ENCODE results near the gene TP53TG5.

The TP53TG5 gene

DNA sequence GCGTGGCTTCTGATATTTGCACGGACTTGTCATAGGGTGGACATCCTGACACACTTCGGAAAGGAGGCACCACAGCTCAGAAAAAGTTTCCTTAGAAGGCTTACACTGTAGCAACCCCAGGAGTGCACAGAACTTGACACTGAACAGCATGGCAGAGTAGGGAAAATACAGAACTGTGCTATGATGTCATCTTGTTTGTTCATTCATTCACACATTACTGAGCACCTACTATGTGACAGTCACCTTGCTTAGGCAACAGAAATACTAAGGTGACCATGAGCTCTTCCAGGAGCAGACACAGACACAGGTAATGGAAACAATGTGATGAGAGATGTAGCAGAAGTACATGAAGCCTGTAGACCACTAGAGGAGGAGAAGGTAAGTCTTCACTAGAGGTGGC, 35.4 kb upstream of the TP53TG5 start:
- H3K4me1 ChIP-seq (ENCODE audit: control insufficient read depth, low read length), result peaks cover 35% of the 10 kb centered on the region
- H3K27me3 ChIP-seq (ENCODE audit: control insufficient read depth, low read length), result no peaks in the 10 kb centered on the region
- H3K9me3 ChIP-seq (ENCODE audit: control insufficient read depth, insufficient read depth, low read length), result no peaks in the 10 kb centered on the region
- H3K9me2 ChIP-seq (replicated peaks; ENCODE audit: control insufficient read depth, low read length), result no peaks in the 10 kb centered on the region
- H3K79me2 ChIP-seq (ENCODE audit: control insufficient read depth, low read length), result peaks cover 34% of the 10 kb centered on the region
- peaks cover 14% of the 10 kb centered on the region for H3K36me3 ChIP-seq (ENCODE audit: control insufficient read depth, low read length)
- no peak overlapping the region for H3K4me2 ChIP-seq (ENCODE audit: low read length)
- H3K27ac ChIP-seq (ENCODE audit: low read depth, low read length), result no peak overlapping the region
- peaks cover 2% of the 10 kb centered on the region; the same call in 1 of the 2 replicates for H3F3A ChIP-seq (ENCODE audit: control insufficient read depth, insufficient read depth)
- H4K20me1 ChIP-seq (ENCODE audit: control insufficient read depth, insufficient read depth, low read depth, low read length), result no peaks in the 10 kb centered on the region
- no peak overlapping the region for H3K4me3 ChIP-seq (ENCODE audit: low read length)
- TF ChIP-seq, protein P1, sequence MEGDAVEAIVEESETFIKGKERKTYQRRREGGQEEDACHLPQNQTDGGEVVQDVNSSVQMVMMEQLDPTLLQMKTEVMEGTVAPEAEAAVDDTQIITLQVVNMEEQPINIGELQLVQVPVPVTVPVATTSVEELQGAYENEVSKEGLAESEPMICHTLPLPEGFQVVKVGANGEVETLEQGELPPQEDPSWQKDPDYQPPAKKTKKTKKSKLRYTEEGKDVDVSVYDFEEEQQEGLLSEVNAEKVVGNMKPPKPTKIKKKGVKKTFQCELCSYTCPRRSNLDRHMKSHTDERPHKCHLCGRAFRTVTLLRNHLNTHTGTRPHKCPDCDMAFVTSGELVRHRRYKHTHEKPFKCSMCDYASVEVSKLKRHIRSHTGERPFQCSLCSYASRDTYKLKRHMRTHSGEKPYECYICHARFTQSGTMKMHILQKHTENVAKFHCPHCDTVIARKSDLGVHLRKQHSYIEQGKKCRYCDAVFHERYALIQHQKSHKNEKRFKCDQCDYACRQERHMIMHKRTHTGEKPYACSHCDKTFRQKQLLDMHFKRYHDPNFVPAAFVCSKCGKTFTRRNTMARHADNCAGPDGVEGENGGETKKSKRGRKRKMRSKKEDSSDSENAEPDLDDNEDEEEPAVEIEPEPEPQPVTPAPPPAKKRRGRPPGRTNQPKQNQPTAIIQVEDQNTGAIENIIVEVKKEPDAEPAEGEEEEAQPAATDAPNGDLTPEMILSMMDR (IDR thresholded peaks at IDR 0.05; ENCODE audit: low read depth, low read length, poor library complexity, severe bottlenecking), result no peak
- no peak for TF ChIP-seq EZH2phosphoT487 (IDR thresholded peaks at IDR 0.05; ENCODE audit: borderline replicate concordance, low read length)

DNA sequence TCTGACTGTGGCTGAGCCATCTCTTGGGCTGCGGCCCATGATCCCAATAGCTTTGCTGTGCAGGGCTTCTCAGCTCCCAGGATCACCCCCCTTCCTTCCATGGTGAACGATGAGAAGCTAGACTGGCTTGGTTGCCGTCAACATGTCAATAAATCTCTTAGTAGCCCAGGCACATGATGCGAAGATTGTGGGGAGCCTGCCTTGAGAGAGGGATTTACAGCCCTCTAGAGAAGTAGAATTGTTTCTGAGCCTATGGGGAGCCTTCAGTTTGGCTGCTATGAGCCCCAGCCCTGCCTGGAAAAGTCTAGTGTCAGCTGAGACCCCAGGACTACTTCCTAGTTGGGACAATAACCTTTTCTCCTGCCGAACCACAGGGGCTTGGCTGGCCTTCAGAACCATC, 34.5 kb upstream of the TP53TG5 start:
- TF ChIP-seq EZH2phosphoT487 (IDR thresholded peaks at IDR 0.05; ENCODE audit: borderline replicate concordance, low read length), result no peak
- TF ChIP-seq, protein P1 (IDR thresholded peaks at IDR 0.05; ENCODE audit: low read depth, low read length, poor library complexity, severe bottlenecking), result no peak
- Histone ChIP-seq H3K9me3 (ENCODE audit: control insufficient read depth, insufficient read depth, low read length) (no peaks in the 10 kb centered on the region), H3K27ac (ENCODE audit: low read depth, low read length) (no peak overlapping the region), H3K36me3 (ENCODE audit: control insufficient read depth, low read length) (peaks cover 6% of the 10 kb centered on the region; the same call in 1 of the 2 replicates), H3K4me2 (ENCODE audit: low read length) (no peak overlapping the region), H3F3A (ENCODE audit: control insufficient read depth, insufficient read depth) (peaks cover 2% of the 10 kb centered on the region; the same call in 1 of the 2 replicates), H3K9me2 (replicated peaks; ENCODE audit: control insufficient read depth, low read length) (no peaks in the 10 kb centered on the region), H4K20me1 (ENCODE audit: control insufficient read depth, insufficient read depth, low read depth, low read length) (no peaks in the 10 kb centered on the region), H3K4me3 (ENCODE audit: low read length) (no peak overlapping the region), H3K27me3 (ENCODE audit: control insufficient read depth, low read length) (0 out of 2 replicates have a peak, but pooled peaks cover under 1% of the 10 kb centered on the region), H3K4me1 (ENCODE audit: control insufficient read depth, low read length) (peaks cover 27% of the 10 kb centered on the region), H3K79me2 (ENCODE audit: control insufficient read depth, low read length) (peaks cover 26% of the 10 kb centered on the region)

DNA sequence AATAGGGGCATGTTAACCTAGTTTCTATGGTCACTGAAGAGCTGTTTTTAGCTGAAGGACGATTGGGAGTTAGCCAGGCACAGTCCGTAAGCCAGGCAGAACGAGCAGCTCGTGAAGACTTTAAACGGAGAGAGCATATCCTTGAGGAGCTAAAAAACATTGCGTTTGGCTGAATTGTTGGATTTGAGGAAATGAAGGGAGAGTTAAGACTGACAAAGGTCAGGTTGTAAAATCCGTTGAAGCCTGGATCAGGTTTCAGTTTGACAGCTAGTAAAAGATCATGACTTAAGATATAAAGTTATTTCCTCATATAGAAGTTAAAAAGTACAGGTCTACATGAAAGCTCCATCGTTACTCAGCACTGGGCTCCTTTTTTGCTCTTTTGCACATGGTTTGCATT, 32.8 kb upstream of the TP53TG5 start:
- H3K27me3 ChIP-seq (ENCODE audit: control insufficient read depth, low read length), result peaks cover 15% of the 10 kb centered on the region
- no peaks in the 10 kb centered on the region for H3K9me2 ChIP-seq (replicated peaks; ENCODE audit: control insufficient read depth, low read length)
- peaks cover 2% of the 10 kb centered on the region; the same call in 1 of the 2 replicates for H3F3A ChIP-seq (ENCODE audit: control insufficient read depth, insufficient read depth)
- no peaks in the 10 kb centered on the region for H3K36me3 ChIP-seq (ENCODE audit: control insufficient read depth, low read length)
- no peaks in the 10 kb centered on the region for H4K20me1 ChIP-seq (ENCODE audit: control insufficient read depth, insufficient read depth, low read depth, low read length)
- no peak overlapping the region for H3K27ac ChIP-seq (ENCODE audit: low read depth, low read length)
- no peaks in the 10 kb centered on the region for H3K9me3 ChIP-seq (ENCODE audit: control insufficient read depth, insufficient read depth, low read length)
- TF ChIP-seq EZH2phosphoT487 (IDR thresholded peaks at IDR 0.05; ENCODE audit: borderline replicate concordance, low read length), result no peak
- TF ChIP-seq, protein P1 (IDR thresholded peaks at IDR 0.05; ENCODE audit: low read depth, low read length, poor library complexity, severe bottlenecking), result no peak
- H3K79me2 ChIP-seq (ENCODE audit: control insufficient read depth, low read length), result peaks cover 8% of the 10 kb centered on the region
- H3K4me2 ChIP-seq (ENCODE audit: low read length), result no peak overlapping the region
- H3K4me1 ChIP-seq (ENCODE audit: control insufficient read depth, low read length), result peaks cover 33% of the 10 kb centered on the region
- H3K4me3 ChIP-seq (ENCODE audit: low read length), result no peak overlapping the region

Data from DOHH2 (cell line).